OCI-LY1 (cell line): ENCODE data around the gene CRAMP1.

Experiments
- H2AFZ ChIP-seq: fragments of 200-600 bp; sonication (generic), shearing (Covaris generic); 2 replicates; pipeline ENCODE4 v1.6.0; 2014; ENCODE audit warnings: antibody characterized with exemption, mild to moderate bottlenecking, low read length
- H3F3A ChIP-seq: fragments of 200-600 bp; sonication (generic), shearing (Covaris generic); 2 replicates; pipeline ENCODE4 v1.6.0; 2014; ENCODE audit warnings: mild to moderate bottlenecking, antibody characterized with exemption, low read length, moderate library complexity; ENCODE audit not compliant: insufficient read depth
- H3K27ac ChIP-seq: fragments of 200-600 bp; sonication (generic); 2 replicates; pipeline ENCODE4 v1.5.1; 2014; ENCODE audit warnings: low read length, mixed run types, mild to moderate bottlenecking, low read depth; ENCODE audit not compliant: poor library complexity, severe bottlenecking
- H3K27me3 ChIP-seq: fragments of 200-600 bp; sonication (generic); 2 replicates; pipeline ENCODE4 v1.6.0; 2014; ENCODE audit warnings: antibody characterized with exemption, mild to moderate bottlenecking, low read length, moderate library complexity; ENCODE audit not compliant: insufficient read depth
- H3K36me3 ChIP-seq: fragments of 200-600 bp; sonication (generic); 2 replicates; pipeline ENCODE4 v1.6.1; 2014; ENCODE audit warnings: mild to moderate bottlenecking, antibody characterized with exemption, low read length, moderate library complexity, mixed read lengths; ENCODE audit not compliant: insufficient read depth
- H3K4me1 ChIP-seq: fragments of 200-600 bp; sonication (generic); 2 replicates; pipeline ENCODE4 v1.5.1; 2014; ENCODE audit warnings: mild to moderate bottlenecking, low read length, moderate library complexity; ENCODE audit not compliant: insufficient read depth, severe bottlenecking
- H3K4me2 ChIP-seq: fragments of 200-600 bp; sonication (generic), shearing (Covaris generic); 2 replicates; pipeline ENCODE4 v1.6.1; 2014; ENCODE audit warnings: low read length
- H3K4me3 ChIP-seq: fragments of 200-600 bp; sonication (generic); 2 replicates; pipeline ENCODE4 v1.5.1; 2014; ENCODE audit warnings: low read length, low read depth, mild to moderate bottlenecking, mixed read lengths; ENCODE audit not compliant: poor library complexity, severe bottlenecking
- H3K79me2 ChIP-seq: fragments of 200-600 bp; shearing (Covaris generic); 2 replicates; pipeline ENCODE4 v1.6.1; 2016; ENCODE audit warnings: mixed run types, low read length, mixed read lengths; ENCODE audit not compliant: insufficient read depth
- H3K9ac ChIP-seq: fragments of 200-600 bp; sonication (generic), shearing (Covaris generic); 2 replicates; pipeline ENCODE4 v1.6.1; 2014; ENCODE audit warnings: mild to moderate bottlenecking, low read length, mixed read lengths
- H3K9me2 ChIP-seq: fragments of 200-600 bp; sonication (generic), shearing (Covaris generic); 2 replicates; pipeline ENCODE4 v1.6.1; 2014; ENCODE audit warnings: low read depth, mild to moderate bottlenecking, low read length, mixed read lengths
- H3K9me3 ChIP-seq: fragments of 200-600 bp; shearing (Covaris generic); 2 replicates; pipeline ENCODE4 v1.6.1; 2014; ENCODE audit warnings: low read length, mixed read lengths
- H4K20me1 ChIP-seq: fragments of 200-600 bp; sonication (generic), shearing (Covaris generic); 2 replicates; pipeline ENCODE4 v1.6.0; 2016; ENCODE audit warnings: mild to moderate bottlenecking, low read length; ENCODE audit not compliant: insufficient read depth
- CTCF ChIP-seq: fragments of 200-600 bp; sonication (generic), shearing (Covaris generic); IDR thresholded peaks from 2 replicates; pipeline ENCODE4 v1.5.1; 2017; ENCODE audit warnings: mild to moderate bottlenecking, antibody characterized with exemption, low read length, moderate library complexity, mixed read lengths
- EZH2 ChIP-seq: fragments of 200-600 bp; sonication (generic), shearing (Covaris generic); IDR thresholded peaks from 2 replicates; pipeline ENCODE4 v1.8.0; 2017; ENCODE audit warnings: borderline replicate concordance, mixed run types, mild to moderate bottlenecking, antibody characterized with exemption, low read length, moderate library complexity, mixed read lengths

The CRAMP1 gene

GRCh38 chr16:1710811-1711507 lies 98.8 kb downstream of the CRAMP1 start:
- Histone ChIP-seq H3K27ac (peak overlapping the region; percentile 96), H3K9ac (peak overlapping the region; percentile 42; the same call in 1 of the 2 replicates), H3K4me1 (peaks cover 82% of the 10 kb centered on the region)

GRCh38 chr16:1712791-1713261 lies 100.7 kb downstream of the CRAMP1 start:
- peak overlapping the region; percentile 96 for H3K27ac ChIP-seq
- no peak for TF ChIP-seq CTCF
- TF ChIP-seq EZH2: no peak
- no peaks in the 10 kb centered on the region for H3K9me3 ChIP-seq
- no peaks in the 10 kb centered on the region for H3K27me3 ChIP-seq
- peaks cover 14% of the 10 kb centered on the region; the same call in 1 of the 2 replicates for H3K36me3 ChIP-seq
- no peaks in the 10 kb centered on the region for H3K9me2 ChIP-seq
- peak overlapping the region; percentile 47 for H3K4me3 ChIP-seq
- H3K4me2 ChIP-seq: peak overlapping the region; percentile 72
- no peaks in the 10 kb centered on the region for H4K20me1 ChIP-seq
- peak overlapping the region; percentile 69 for H3K9ac ChIP-seq
- H3F3A ChIP-seq: 0 out of 2 replicates have a peak, but pooled peaks cover 8% of the 10 kb centered on the region
- no peak overlapping the region for H2AFZ ChIP-seq
- peaks cover 83% of the 10 kb centered on the region for H3K4me1 ChIP-seq
- peaks cover 37% of the 10 kb centered on the region for H3K79me2 ChIP-seq

More at GRCh38 chr16:1710811-1711507, 98.8 kb downstream of the CRAMP1 start:
- peaks cover 13% of the 10 kb centered on the region; the same call in 1 of the 2 replicates for H3K36me3 ChIP-seq
- TF ChIP-seq EZH2: no peak
- no peak for TF ChIP-seq CTCF
- H3K79me2 ChIP-seq: peaks cover 39% of the 10 kb centered on the region
- H4K20me1 ChIP-seq: no peaks in the 10 kb centered on the region
- 0 out of 2 replicates have a peak, but pooled peaks cover 8% of the 10 kb centered on the region for H3F3A ChIP-seq
- peak overlapping the region; percentile 35 for H3K4me3 ChIP-seq
- no peaks in the 10 kb centered on the region for H3K27me3 ChIP-seq
- H3K4me2 ChIP-seq: peak overlapping the region; percentile 53
- H3K9me2 ChIP-seq: no peaks in the 10 kb centered on the region
- no peaks in the 10 kb centered on the region for H3K9me3 ChIP-seq
- no peak overlapping the region for H2AFZ ChIP-seq

- H3K9me3 ChIP-seq: no peaks in the 10 kb centered on the region
- peaks cover 14% of the 10 kb centered on the region; the same call in 1 of the 2 replicates for H3K36me3 ChIP-seq
- TF ChIP-seq CTCF (no peak), EZH2 (no peak)
- H3K79me2 ChIP-seq: peaks cover 37% of the 10 kb centered on the region
- H3K9ac ChIP-seq: peak overlapping the region; percentile 69
- peak overlapping the region; percentile 47 for H3K4me3 ChIP-seq
- peak overlapping the region; percentile 72 for H3K4me2 ChIP-seq
- no peaks in the 10 kb centered on the region for H3K27me3 ChIP-seq
- peak overlapping the region; percentile 96 for H3K27ac ChIP-seq
- no peaks in the 10 kb centered on the region for H3K9me2 ChIP-seq
- H3K4me1 ChIP-seq: peaks cover 78% of the 10 kb centered on the region
- H4K20me1 ChIP-seq: no peaks in the 10 kb centered on the region
- no peak overlapping the region for H2AFZ ChIP-seq
- H3F3A ChIP-seq: 0 out of 2 replicates have a peak, but pooled peaks cover 8% of the 10 kb centered on the region
These were observed 101.2 kb downstream of the CRAMP1 start for GRCh38 chr16:1713331-1713730.
